GM12878 (cell line): ENCODE data around the gene KRTAP6-3. TPM values are rescaled to one million over a fixed set of nuclear protein-coding genes. Genes with fewer than 3 reads are reported as not detected.

ENCODE experiments used
- ASH2L ChIP-seq: fragments of 300-600, 200-600 bp; sonication (generic); IDR thresholded peaks from 2 replicates; pipeline ENCODE4 v1.6.1; 2017; ENCODE audit warnings: low read depth, mild to moderate bottlenecking, borderline replicate concordance
- CHD2 ChIP-seq: IDR thresholded peaks from 2 replicates; pipeline ENCODE4 v1.6.1; 2011; ENCODE audit warnings: low read depth, low read length, improper control_type of control experiment, borderline replicate concordance
- ELK1 ChIP-seq: IDR thresholded peaks from 2 replicates; pipeline ENCODE4 v1.6.1; 2012; ENCODE audit warnings: low read depth, low read length, improper control_type of control experiment
- HDAC2 ChIP-seq: fragments of 200-600 bp; sonication (generic); IDR thresholded peaks from 2 replicates; pipeline ENCODE4 v1.6.1; 2017
- IRF4 ChIP-seq: IDR thresholded peaks from 2 replicates; pipeline ENCODE4 v1.6.1; 2011; ENCODE audit warnings: low read depth, low read length
- NFYA ChIP-seq: IDR thresholded peaks from 2 replicates; pipeline ENCODE4 v1.6.1; 2011; ENCODE audit warnings: low read depth, mild to moderate bottlenecking, low read length, improper control_type of control experiment, borderline replicate concordance
- NFYB ChIP-seq: IDR thresholded peaks from 2 replicates; pipeline ENCODE4 v1.6.1; 2011; ENCODE audit warnings: low read depth, mild to moderate bottlenecking, low read length, improper control_type of control experiment, moderate library complexity; ENCODE audit not compliant: insufficient read depth
- SMARCA5 ChIP-seq: fragments of 450-650 bp; IDR thresholded peaks from 2 replicates; pipeline ENCODE4 v1.6.1; 2017; ENCODE audit warnings: mild to moderate bottlenecking
- ZBTB33 ChIP-seq: fragments of 450-650 bp; IDR thresholded peaks from 2 replicates; pipeline ENCODE4 v1.6.1; 2017; ENCODE audit warnings: mild to moderate bottlenecking
- polyA plus RNA-seq, 11 experiments: library from polyadenylated mRNA; depleted of rRNA in 4 of 11; unstranded in 6 of 11; stranded (reverse) in 5 of 11; fragments of >200 nt; fragmentation: Nextera tagmentation in 4 of 11; fragmentation: Illumina TruSeq in 1 of 11; extraction: Ambion mirVana in 4 of 11; extraction: Trizol in 1 of 11; gene quantifications; 1 replicate in 1 of 11; 2 replicates in 10 of 11; pipeline versions ENCODE4 v1.2.1 to v1.2.3, GENCODE V29; 2011 to 2016; ENCODE audit warnings: inconsistent platforms in 2 of 11, missing spikeins in 2 of 11, low read depth in 1 of 11
- total RNA-seq, 4 experiments: library from RNA; depleted of rRNA in 3 of 4; stranded (reverse); fragments of >200 nt in 3 of 4; fragmentation: Illumina TruSeq in 1 of 4; extraction: Trizol in 1 of 4; gene quantifications; 2 replicates each; pipeline versions ENCODE4 v1.2.1 to v1.2.3, GENCODE V29; 2013 to 2021
- TF ChIP-seq, protein P1 (sequence below): fragments of 150-350 bp; IDR thresholded peaks from 2 replicates; pipeline ENCODE4 v1.6.1; 2016; ENCODE audit warnings: low read depth, low read length

Gene KRTAP6-3
- total and polyA plus RNA-seq, 10 of the 15 experiments (the other 5 are each of a cell fraction or from before 2014, with no cell fraction given): not detected

DNA sequence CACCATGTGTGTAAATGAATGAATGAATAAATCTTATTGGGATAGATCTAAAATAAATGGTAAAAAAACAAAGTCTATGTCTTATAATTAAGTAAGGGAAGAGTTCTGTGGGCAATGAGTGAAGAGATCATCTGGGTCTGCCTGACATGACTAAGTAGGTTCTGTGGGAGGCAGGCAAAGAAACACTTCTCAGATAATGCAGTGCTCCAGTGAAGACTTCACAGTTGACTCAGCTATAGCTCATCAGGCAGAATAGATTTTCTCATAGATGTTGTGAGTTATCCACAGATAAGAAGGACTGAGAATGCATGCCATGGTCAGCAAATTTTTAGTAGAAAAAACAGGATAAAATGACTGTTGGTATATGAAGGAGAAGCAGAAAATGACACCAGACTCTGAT is 14.5 kb upstream of the KRTAP6-3 start (continued):
- TF ChIP-seq NFYA (no peak), ZBTB33 (no peak), NFYB (no peak), CHD2 (no peak), ASH2L (no peak), ELK1 (no peak), IRF4 (no peak), SMARCA5 (no peak), HDAC2 (no peak)
- TF ChIP-seq, protein P1, sequence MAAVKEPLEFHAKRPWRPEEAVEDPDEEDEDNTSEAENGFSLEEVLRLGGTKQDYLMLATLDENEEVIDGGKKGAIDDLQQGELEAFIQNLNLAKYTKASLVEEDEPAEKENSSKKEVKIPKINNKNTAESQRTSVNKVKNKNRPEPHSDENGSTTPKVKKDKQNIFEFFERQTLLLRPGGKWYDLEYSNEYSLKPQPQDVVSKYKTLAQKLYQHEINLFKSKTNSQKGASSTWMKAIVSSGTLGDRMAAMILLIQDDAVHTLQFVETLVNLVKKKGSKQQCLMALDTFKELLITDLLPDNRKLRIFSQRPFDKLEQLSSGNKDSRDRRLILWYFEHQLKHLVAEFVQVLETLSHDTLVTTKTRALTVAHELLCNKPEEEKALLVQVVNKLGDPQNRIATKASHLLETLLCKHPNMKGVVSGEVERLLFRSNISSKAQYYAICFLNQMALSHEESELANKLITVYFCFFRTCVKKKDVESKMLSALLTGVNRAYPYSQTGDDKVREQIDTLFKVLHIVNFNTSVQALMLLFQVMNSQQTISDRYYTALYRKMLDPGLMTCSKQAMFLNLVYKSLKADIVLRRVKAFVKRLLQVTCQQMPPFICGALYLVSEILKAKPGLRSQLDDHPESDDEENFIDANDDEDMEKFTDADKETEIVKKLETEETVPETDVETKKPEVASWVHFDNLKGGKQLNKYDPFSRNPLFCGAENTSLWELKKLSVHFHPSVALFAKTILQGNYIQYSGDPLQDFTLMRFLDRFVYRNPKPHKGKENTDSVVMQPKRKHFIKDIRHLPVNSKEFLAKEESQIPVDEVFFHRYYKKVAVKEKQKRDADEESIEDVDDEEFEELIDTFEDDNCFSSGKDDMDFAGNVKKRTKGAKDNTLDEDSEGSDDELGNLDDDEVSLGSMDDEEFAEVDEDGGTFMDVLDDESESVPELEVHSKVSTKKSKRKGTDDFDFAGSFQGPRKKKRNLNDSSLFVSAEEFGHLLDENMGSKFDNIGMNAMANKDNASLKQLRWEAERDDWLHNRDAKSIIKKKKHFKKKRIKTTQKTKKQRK: no peak
- TF ChIP-seq, all 136 proteins: peak for 0
